HepG2 (cell line): ENCODE measurements around the gene GRIK3. TPM values are rescaled to one million over a fixed set of nuclear protein-coding genes. Genes with fewer than 3 reads are reported as not detected.

Experiments
- ATAC-seq: fragments of 200-7000 bp; cut with Tn5 transposase; 3 replicates; pipeline ENCODE4 v1.9.1; 2020; ENCODE audit warnings: mild to moderate bottlenecking, moderate library complexity
- BruUV-seq: library from RNA; stranded (reverse); fragments of 400-500 nt; replicated peaks from 2 replicates; lab custom pipeline; 2021; lab: Mats Ljungman, UMichigan
- CTCF ChIA-PET: fragments of 300-600 bp; formaldehyde crosslinking; extraction: SDS; loops from one replicate; lab custom pipeline; 2021; ENCODE audit warnings: low total read pairs, inconsistent platforms, low intra/inter-chr PET ratio; lab: Yijun Ruan, JAX
- POLR2A ChIA-PET: fragments of 350-600 bp; sonication (Branson Sonifier 250); formaldehyde crosslinking; loops from one replicate; lab custom pipeline; 2020; ENCODE audit warnings: antibody characterized with exemption, inconsistent platforms; lab: Yijun Ruan, JAX
- DNase-seq: peaks from one replicate; pipeline ENCODE4 v3.0.0-alpha.2; 2015; ENCODE audit warnings: low spot score
- FAIRE-seq: peaks from 3 replicates; lab custom pipeline; 2011; peaks lifted over from hg19 to GRCh38; lab: Jason Lieb, UNC
- H2AFZ ChIP-seq: one replicate; pipeline ENCODE4 v1.6.1; 2011; ENCODE audit warnings: low read length, inconsistent platforms
- H3K27ac ChIP-seq: fragments of 300-600 bp; 3 replicates; pipeline ENCODE4 v1.8.0; 2011; ENCODE audit warnings: mixed run types, mild to moderate bottlenecking, mixed read lengths, low read length, inconsistent platforms; ENCODE audit not compliant: insufficient read depth; ENCODE audit errors: extremely low read length
- H3K27me3 ChIP-seq, 2 experiments: fragments of 200-600 bp in 1 of 2; 2 replicates in 1 of 2; 3 replicates in 1 of 2; pipeline versions ENCODE4 v1.6.0 to v1.8.0; 2011; ENCODE audit warnings: low read length in 2 of 2, mild to moderate bottlenecking in 2 of 2, moderate library complexity in 2 of 2, inconsistent platforms in 1 of 2; ENCODE audit not compliant: insufficient read depth in 2 of 2, control insufficient read depth in 1 of 2
- H3K36me3 ChIP-seq, 2 experiments: fragments of 200-600 bp in 1 of 2; replicated peaks in 1 of 2; 2 replicates in 1 of 2; 3 replicates in 1 of 2; pipeline versions ENCODE4 v1.5.1 to v1.8.0; 2011; ENCODE audit warnings: low read length in 2 of 2, inconsistent platforms in 1 of 2; ENCODE audit not compliant: insufficient read depth in 2 of 2, control insufficient read depth in 1 of 2
- H3K4me1 ChIP-seq: 2 replicates; pipeline ENCODE4 v1.5.1; 2012; ENCODE audit warnings: low read length, inconsistent platforms; ENCODE audit not compliant: insufficient read depth
- H3K4me2 ChIP-seq: 2 replicates; pipeline ENCODE4 v1.6.0; 2011; ENCODE audit warnings: low read depth, low read length, inconsistent platforms
- H3K4me3 ChIP-seq, 3 experiments: fragments of 200-600 bp in 1 of 3; sonication (generic), shearing (Covaris generic) in 1 of 3; replicated peaks in 1 of 3; 2 replicates each; pipeline ENCODE4 v1.5.1; 2011 to 2016; ENCODE audit warnings: low read length in 3 of 3, inconsistent platforms in 2 of 3, low read depth in 2 of 3, mild to moderate bottlenecking in 2 of 3, control low read depth in 1 of 3, mixed read lengths in 1 of 3; ENCODE audit not compliant: insufficient read depth in 1 of 3
- H3K79me2 ChIP-seq: one replicate; pipeline ENCODE4 v1.6.1; 2011; ENCODE audit warnings: low read length, inconsistent platforms; ENCODE audit not compliant: insufficient read depth
- H3K9ac ChIP-seq: 2 replicates; pipeline ENCODE4 v1.6.0; 2011; ENCODE audit warnings: mild to moderate bottlenecking, low read depth, low read length, inconsistent platforms; ENCODE audit not compliant: insufficient read depth
- H3K9me3 ChIP-seq: 2 replicates; pipeline ENCODE4 v1.5.1; 2012; ENCODE audit warnings: mild to moderate bottlenecking, low read length
- H4K20me1 ChIP-seq: 2 replicates; pipeline ENCODE4 v1.6.0; 2011; ENCODE audit warnings: inconsistent platforms, mild to moderate bottlenecking, low read length, moderate library complexity; ENCODE audit not compliant: insufficient read depth
- ADNP ChIP-seq: sonication (generic); formaldehyde crosslinking; IDR thresholded peaks from 2 replicates; pipeline ENCODE4 v1.4.0; 2020; ENCODE audit warnings: missing genetic modification reagents
- NFATC3 ChIP-seq: sonication (generic); formaldehyde crosslinking; IDR thresholded peaks from 2 replicates; pipeline ENCODE4 v1.5.1; 2020; ENCODE audit warnings: mild to moderate bottlenecking, missing genetic modification reagents
- NKX3-1 ChIP-seq: sonication (generic); formaldehyde crosslinking; IDR thresholded peaks from 2 replicates; pipeline ENCODE4 v1.5.0; 2020; ENCODE audit warnings: missing genetic modification reagents
- POLR2G ChIP-seq: fragments of 200-400 bp; formaldehyde crosslinking; IDR thresholded peaks from 2 replicates; pipeline ENCODE4 v1.6.1; 2018; ENCODE audit warnings: mild to moderate bottlenecking, low read depth, low read length, moderate library complexity
- ZNF446 ChIP-seq: sonication (generic); formaldehyde crosslinking; IDR thresholded peaks from 2 replicates; pipeline ENCODE4 v1.5.0; 2020; ENCODE audit warnings: mild to moderate bottlenecking, missing genetic modification reagents
- ZNF775 ChIP-seq: sonication (generic); formaldehyde crosslinking; IDR thresholded peaks from 2 replicates; pipeline ENCODE4 v1.4.0; 2020; ENCODE audit warnings: missing genetic modification reagents, mild to moderate bottlenecking, moderate library complexity, borderline replicate concordance
- ZNF841 ChIP-seq: sonication (generic); formaldehyde crosslinking; IDR thresholded peaks from 2 replicates; pipeline ENCODE4 v1.8.1; 2023; ENCODE audit warnings: missing genetic modification reagents, borderline replicate concordance
- WGBS: methylation state at CpG from one replicate; pipeline ENCODE4 v1.1.6; 2017; ENCODE audit warnings: low lambda C conversion rate; 5-methylcytosine and 5-hydroxymethylcytosine counted together
- in situ Hi-C: cut with HindIII; loops from 2 replicates; pipeline ENCODE4 v1.10.0; 2017; ENCODE audit warnings: low pct_unique_long_range_greater_than_20kb; ENCODE audit not compliant: extremely low pct_ligation_motif_present
- intact Hi-C: fragments of 100-400 bp; cut with micrococcal nuclease; formaldehyde crosslinking; loops from one replicate; pipeline ENCODE4 v1.10.0; 2022; ENCODE audit not compliant: unreplicated experiment
- polyA plus RNA-seq, 8 experiments: library from polyadenylated mRNA; depleted of rRNA in 3 of 8; stranded (reverse) in 7 of 8; unstranded in 1 of 8; fragments of >200 nt; fragmentation: Illumina TruSeq in 4 of 8; extraction: Trizol in 4 of 8; gene quantifications; 2 replicates each; pipeline versions ENCODE4 v1.2.1 to v1.2.3, GENCODE V29; 2011 to 2016; ENCODE audit warnings: low read depth in 4 of 8, missing spikeins in 1 of 8, mixed read lengths in 1 of 8; ENCODE audit not compliant: insufficient read depth in 1 of 8
- total RNA-seq, 5 experiments: library from RNA; depleted of rRNA; stranded (reverse); fragments of >200 nt; fragmentation: Illumina TruSeq; extraction: Trizol; gene quantifications; 2 replicates each; pipeline ENCODE4 v1.2.3, GENCODE V29; 2016; ENCODE audit warnings: low read depth in 1 of 5
- TF ChIP-seq, protein P1 (sequence below): sonication (generic); formaldehyde crosslinking; IDR thresholded peaks from 2 replicates; pipeline ENCODE4 v1.4.0; 2020; ENCODE audit warnings: missing genetic modification reagents
- TF ChIP-seq, protein P2 (sequence below): sonication (generic); formaldehyde crosslinking; IDR thresholded peaks from 2 replicates; pipeline ENCODE4 v1.5.1; 2020; ENCODE audit warnings: mild to moderate bottlenecking, moderate library complexity, missing genetic modification reagents
- TF ChIP-seq, protein P3 (sequence below): sonication (generic); formaldehyde crosslinking; IDR thresholded peaks from 2 replicates; pipeline ENCODE4 v1.5.0; 2020; ENCODE audit warnings: missing genetic modification reagents, mild to moderate bottlenecking, borderline replicate concordance
- TF ChIP-seq, protein P4 (sequence below): sonication (generic); formaldehyde crosslinking; IDR thresholded peaks from 2 replicates; pipeline ENCODE4 v1.4.0; 2020; ENCODE audit warnings: mild to moderate bottlenecking, missing genetic modification reagents
- TF ChIP-seq, protein P5 (sequence below): sonication (generic); formaldehyde crosslinking; IDR thresholded peaks from 2 replicates; pipeline ENCODE4 v1.4.0; 2020; ENCODE audit warnings: missing genetic modification reagents
- TF ChIP-seq, protein P6 (sequence below): sonication (generic); formaldehyde crosslinking; IDR thresholded peaks from 2 replicates; pipeline ENCODE4 v1.4.0; 2020; ENCODE audit warnings: mild to moderate bottlenecking, missing genetic modification reagents
- TF ChIP-seq, protein P7 (sequence below): sonication (generic); formaldehyde crosslinking; IDR thresholded peaks from 2 replicates; pipeline ENCODE4 v1.5.0; 2020; ENCODE audit warnings: missing genetic modification reagents, mild to moderate bottlenecking, borderline replicate concordance

The GRIK3 gene
- total and polyA plus RNA-seq, 2 of the 13 experiments (the other 11 are each of a cell fraction or from before 2014, with no cell fraction given): not detected

DNA sequence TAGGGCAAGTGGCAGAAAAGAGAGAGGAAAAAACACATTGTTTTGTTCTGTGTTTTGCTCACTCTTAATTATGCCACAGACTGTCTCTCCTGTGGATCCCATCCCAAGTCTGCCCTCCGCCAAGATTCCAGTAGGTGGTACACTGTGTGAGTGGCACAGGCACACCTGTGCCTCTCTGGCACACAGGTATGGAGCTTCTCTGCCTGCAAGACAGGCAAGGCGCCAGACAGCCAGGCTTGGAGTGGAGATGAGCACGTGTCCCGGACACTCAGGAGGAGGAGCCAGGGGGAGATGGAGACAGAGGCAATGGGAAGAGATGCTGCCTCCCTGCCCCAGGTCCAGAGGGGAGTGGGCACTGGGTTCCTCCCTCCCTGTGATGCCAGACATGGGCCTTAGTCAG, 6.5 kb upstream of the GRIK3 start (continued):
- TF ChIP-seq, protein P1, sequence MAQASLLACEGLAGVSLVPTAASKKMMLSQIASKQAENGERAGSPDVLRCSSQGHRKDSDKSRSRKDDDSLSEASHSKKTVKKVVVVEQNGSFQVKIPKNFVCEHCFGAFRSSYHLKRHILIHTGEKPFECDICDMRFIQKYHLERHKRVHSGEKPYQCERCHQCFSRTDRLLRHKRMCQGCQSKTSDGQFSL (CRISPR knock-in tag): no peak
- no peak for TF ChIP-seq ZNF775 (CRISPR knock-in tag)
- TF ChIP-seq, protein P2, sequence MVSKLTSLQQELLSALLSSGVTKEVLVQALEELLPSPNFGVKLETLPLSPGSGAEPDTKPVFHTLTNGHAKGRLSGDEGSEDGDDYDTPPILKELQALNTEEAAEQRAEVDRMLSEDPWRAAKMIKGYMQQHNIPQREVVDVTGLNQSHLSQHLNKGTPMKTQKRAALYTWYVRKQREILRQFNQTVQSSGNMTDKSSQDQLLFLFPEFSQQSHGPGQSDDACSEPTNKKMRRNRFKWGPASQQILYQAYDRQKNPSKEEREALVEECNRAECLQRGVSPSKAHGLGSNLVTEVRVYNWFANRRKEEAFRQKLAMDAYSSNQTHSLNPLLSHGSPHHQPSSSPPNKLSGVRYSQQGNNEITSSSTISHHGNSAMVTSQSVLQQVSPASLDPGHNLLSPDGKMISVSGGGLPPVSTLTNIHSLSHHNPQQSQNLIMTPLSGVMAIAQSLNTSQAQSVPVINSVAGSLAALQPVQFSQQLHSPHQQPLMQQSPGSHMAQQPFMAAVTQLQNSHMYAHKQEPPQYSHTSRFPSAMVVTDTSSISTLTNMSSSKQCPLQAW (CRISPR knock-in tag): no peak
- TF ChIP-seq ZNF446 (CRISPR knock-in tag): no peak
- no peak for TF ChIP-seq ZNF841 (CRISPR knock-in tag)
- TF ChIP-seq, protein P3, sequence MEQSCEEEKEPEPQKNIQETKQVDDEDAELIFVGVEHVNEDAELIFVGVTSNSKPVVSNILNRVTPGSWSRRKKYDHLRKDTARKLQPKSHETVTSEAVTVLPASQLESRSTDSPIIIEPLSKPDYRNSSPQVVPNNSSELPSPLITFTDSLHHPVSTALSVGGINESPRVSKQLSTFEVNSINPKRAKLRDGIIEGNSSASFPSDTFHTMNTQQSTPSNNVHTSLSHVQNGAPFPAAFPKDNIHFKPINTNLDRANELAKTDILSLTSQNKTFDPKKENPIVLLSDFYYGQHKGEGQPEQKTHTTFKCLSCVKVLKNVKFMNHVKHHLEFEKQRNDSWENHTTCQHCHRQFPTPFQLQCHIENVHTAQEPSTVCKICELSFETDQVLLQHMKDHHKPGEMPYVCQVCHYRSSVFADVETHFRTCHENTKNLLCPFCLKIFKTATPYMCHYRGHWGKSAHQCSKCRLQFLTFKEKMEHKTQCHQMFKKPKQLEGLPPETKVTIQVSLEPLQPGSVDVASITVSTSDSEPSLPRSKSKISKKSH (CRISPR knock-in tag): no peak

DNA sequence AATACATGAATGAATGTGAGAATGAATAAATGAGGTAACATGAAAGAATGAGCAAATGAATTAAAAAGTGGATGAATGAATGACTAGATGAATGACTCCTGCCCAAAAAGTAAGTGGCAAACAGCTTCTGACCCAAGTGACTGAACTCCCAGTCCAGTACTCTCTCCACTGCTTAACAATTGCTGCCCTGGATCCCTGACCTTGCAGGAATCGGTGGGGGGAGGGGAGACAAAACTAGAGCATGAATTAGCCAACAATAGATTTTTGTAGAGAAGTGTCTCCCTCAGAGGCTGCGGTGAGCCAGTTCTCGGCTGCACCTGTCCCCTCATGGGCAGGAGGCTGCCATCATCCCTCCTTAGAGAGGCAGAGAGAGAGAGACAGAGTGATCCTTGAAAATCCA, 5.9 kb upstream of the GRIK3 start:
- Histone ChIP-seq H3K79me2 (no peaks in the 10 kb centered on the region), H3K4me2 (no peak overlapping the region), H3K9ac (no peak overlapping the region), H3K36me3 (no peaks in the 10 kb centered on the region), H3K4me1 (no peaks in the 10 kb centered on the region), H3K27ac (no peak overlapping the region), H3K4me3 (no peak overlapping the region), H4K20me1 (peaks cover 4% of the 10 kb centered on the region; the same call in 1 of the 2 replicates), H2AFZ (no peak overlapping the region), H3K9me3 (no peaks in the 10 kb centered on the region), H3K27me3 (peaks cover 5 to 16% of the 10 kb centered on the region in 2 experiments)
- in situ Hi-C loops: loop anchor here (25.0 kb wide), 1 partner anchor 328 kb away; no protein-coding TSS in a partner anchor
- POLR2A ChIA-PET: no interaction called here
- CTCF ChIA-PET: no interaction called here
- WGBS: 0% methylated on average over 3 of the region's 3 CpGs
- DNase-seq (no peak), ATAC-seq (no peak), FAIRE-seq (no peak)
- no TSS peak for BruUV-seq
- intact Hi-C loops: no loop called here
- TF ChIP-seq, protein P4, sequence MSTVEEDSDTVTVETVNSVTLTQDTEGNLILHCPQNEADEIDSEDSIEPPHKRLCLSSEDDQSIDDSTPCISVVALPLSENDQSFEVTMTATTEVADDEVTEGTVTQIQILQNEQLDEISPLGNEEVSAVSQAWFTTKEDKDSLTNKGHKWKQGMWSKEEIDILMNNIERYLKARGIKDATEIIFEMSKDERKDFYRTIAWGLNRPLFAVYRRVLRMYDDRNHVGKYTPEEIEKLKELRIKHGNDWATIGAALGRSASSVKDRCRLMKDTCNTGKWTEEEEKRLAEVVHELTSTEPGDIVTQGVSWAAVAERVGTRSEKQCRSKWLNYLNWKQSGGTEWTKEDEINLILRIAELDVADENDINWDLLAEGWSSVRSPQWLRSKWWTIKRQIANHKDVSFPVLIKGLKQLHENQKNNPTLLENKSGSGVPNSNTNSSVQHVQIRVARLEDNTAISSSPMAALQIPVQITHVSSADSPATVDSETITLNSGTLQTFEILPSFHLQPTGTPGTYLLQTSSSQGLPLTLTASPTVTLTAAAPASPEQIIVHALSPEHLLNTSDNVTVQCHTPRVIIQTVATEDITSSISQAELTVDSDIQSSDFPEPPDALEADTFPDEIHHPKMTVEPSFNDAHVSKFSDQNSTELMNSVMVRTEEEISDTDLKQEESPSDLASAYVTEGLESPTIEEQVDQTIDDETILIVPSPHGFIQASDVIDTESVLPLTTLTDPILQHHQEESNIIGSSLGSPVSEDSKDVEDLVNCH (CRISPR knock-in tag): no peak
- TF ChIP-seq ADNP (CRISPR knock-in tag) (no peak), NKX3-1 (CRISPR knock-in tag) (no peak), POLR2G (no peak), NFATC3 (CRISPR knock-in tag) (no peak)
- TF ChIP-seq, protein P5, sequence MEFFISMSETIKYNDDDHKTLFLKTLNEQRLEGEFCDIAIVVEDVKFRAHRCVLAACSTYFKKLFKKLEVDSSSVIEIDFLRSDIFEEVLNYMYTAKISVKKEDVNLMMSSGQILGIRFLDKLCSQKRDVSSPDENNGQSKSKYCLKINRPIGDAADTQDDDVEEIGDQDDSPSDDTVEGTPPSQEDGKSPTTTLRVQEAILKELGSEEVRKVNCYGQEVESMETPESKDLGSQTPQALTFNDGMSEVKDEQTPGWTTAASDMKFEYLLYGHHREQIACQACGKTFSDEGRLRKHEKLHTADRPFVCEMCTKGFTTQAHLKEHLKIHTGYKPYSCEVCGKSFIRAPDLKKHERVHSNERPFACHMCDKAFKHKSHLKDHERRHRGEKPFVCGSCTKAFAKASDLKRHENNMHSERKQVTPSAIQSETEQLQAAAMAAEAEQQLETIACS (CRISPR knock-in tag): no peak
- TF ChIP-seq, protein P6, sequence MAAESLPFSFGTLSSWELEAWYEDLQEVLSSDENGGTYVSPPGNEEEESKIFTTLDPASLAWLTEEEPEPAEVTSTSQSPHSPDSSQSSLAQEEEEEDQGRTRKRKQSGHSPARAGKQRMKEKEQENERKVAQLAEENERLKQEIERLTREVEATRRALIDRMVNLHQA (CRISPR knock-in tag): no peak
- TF ChIP-seq, protein P7, sequence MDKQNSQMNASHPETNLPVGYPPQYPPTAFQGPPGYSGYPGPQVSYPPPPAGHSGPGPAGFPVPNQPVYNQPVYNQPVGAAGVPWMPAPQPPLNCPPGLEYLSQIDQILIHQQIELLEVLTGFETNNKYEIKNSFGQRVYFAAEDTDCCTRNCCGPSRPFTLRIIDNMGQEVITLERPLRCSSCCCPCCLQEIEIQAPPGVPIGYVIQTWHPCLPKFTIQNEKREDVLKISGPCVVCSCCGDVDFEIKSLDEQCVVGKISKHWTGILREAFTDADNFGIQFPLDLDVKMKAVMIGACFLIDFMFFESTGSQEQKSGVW (CRISPR knock-in tag): no peak
